Left hindlimb (tissue), 1 donor: ENCODE measurements around the gene BDKRB1.

Experiments
- DNase-seq: peaks from one replicate; pipeline ENCODE4 v3.0.0-alpha.2; 2018

The BDKRB1 gene

DNA sequence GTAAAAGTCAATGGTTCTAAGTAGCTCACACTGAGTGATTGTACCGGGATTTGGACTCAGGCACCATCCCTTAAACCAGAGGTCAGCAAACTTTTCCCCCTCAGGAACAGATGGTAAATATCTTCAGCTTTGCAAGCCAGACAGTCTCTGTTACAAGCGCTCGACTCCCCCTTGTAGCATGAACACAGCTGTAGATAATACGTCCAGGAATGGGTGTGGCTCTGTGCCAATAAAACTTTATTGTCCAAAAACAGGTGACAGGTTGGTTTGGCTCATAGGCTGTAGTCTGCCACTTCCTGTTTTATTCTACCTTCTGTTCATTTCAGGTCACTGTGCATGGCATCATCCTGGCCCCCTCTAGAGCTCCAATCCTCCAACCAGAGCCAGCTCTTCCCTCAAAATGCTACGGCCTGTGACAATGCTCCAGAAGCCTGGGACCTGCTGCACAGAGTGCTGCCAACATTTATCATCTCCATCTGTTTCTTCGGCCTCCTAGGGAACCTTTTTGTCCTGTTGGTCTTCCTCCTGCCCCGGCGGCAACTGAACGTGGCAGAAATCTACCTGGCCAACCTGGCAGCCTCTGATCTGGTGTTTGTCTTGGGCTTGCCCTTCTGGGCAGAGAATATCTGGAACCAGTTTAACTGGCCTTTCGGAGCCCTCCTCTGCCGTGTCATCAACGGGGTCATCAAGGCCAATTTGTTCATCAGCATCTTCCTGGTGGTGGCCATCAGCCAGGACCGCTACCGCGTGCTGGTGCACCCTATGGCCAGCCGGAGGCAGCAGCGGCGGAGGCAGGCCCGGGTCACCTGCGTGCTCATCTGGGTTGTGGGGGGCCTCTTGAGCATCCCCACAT is 7.6 kb downstream of the BDKRB1 start:
- no peak for DNase-seq

DNA sequence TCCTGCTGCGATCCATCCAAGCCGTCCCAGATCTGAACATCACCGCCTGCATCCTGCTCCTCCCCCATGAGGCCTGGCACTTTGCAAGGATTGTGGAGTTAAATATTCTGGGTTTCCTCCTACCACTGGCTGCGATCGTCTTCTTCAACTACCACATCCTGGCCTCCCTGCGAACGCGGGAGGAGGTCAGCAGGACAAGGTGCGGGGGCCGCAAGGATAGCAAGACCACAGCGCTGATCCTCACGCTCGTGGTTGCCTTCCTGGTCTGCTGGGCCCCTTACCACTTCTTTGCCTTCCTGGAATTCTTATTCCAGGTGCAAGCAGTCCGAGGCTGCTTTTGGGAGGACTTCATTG is 8.2 kb downstream of the BDKRB1 start:
- no peak for DNase-seq

DNA sequence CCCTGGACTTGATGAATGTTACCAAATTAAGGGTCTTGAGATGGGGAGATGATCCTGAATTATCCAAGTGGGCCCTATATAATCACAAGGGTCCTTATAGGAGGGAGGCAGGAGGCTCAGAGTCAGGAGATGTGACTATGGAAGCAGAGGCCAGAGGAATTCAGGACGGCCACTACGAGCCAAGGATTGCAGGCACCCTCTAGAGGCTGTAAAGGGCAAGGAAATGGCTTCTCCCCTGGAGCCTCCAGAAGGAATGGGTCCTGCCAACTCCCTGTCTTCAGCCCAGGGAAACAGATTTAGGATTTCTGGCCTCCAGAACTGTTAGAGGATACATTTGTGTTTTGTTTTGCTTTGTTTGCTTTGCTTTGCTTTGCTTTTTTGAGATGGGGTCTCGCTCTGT is 8.8 kb downstream of the BDKRB1 start:
- DNase-seq: no peak

DNA sequence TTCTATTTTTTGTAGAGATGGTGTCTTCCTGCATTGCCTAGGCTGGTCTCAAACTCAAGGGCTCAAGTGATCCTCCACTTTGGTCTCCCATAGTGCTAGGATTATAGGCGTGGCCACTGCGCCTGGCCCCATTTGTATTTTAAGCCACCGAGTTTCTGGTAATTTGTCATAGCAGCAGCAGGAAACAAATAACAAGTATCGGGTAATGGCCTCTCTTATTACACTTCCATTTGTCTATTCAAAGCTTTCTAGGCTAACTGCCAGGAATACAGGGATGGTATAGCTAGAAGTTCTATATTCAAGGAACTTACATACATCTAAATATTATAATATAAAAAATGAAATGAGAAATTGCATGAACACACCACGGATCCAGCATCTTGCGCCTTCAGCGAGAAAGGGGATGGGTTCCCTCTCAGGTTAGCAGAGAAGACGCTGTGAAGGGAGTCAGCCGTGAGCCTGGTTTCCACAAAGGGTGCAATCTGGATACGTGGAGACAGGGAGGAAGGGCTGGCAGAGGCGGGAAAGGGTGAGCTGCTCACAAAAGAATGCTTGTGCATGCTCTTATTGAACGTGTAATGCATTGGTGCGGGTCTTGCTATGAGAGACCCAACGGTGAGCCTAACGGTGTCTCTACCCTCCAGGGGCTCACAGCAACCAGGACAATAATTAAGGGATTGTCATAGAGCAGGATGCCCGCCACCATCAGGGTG is 9.5 kb downstream of the BDKRB1 start:
- DNase-seq: no peak

DNA sequence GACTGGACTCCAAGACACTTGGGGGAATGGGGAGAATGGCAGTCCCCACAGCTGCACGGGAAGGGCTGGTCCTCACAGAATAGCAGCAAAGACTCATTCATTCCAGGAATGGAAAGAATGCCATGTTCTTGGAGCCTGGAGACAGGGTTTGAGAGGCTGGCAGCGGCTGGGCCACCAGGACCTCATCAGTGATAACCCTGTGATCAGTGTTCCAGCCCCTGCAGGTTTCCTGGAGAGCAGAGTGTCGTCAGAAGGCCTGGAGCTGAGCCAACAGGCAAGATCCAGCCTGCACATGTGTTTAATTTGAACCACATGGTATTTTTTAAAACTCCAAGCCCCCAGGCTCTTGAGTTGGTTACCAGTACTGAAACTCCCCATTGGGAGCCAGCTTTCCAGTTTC is 11.3 kb downstream of the BDKRB1 start:
- peak; percentile 68 for DNase-seq

DNA sequence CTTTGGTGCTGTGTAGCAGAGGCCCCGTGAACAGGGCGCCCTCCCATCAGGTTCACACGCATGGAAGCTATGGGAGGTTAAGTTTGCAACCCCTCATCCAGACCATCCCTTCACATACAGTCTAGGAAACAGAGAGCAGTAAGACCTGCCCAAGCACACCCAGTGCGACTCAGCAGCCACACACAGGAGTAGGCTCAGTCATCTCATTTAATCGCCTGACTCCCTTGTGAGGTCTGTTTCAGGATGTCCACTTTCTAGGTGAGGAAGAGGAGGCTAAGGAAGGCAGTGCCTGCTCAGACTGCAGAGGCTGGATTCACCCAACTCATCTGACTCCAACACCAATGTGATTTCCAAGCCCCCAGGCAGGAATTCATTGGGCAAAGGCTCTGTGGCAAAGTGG is 11.9 kb downstream of the BDKRB1 start:
- no peak for DNase-seq

DNA sequence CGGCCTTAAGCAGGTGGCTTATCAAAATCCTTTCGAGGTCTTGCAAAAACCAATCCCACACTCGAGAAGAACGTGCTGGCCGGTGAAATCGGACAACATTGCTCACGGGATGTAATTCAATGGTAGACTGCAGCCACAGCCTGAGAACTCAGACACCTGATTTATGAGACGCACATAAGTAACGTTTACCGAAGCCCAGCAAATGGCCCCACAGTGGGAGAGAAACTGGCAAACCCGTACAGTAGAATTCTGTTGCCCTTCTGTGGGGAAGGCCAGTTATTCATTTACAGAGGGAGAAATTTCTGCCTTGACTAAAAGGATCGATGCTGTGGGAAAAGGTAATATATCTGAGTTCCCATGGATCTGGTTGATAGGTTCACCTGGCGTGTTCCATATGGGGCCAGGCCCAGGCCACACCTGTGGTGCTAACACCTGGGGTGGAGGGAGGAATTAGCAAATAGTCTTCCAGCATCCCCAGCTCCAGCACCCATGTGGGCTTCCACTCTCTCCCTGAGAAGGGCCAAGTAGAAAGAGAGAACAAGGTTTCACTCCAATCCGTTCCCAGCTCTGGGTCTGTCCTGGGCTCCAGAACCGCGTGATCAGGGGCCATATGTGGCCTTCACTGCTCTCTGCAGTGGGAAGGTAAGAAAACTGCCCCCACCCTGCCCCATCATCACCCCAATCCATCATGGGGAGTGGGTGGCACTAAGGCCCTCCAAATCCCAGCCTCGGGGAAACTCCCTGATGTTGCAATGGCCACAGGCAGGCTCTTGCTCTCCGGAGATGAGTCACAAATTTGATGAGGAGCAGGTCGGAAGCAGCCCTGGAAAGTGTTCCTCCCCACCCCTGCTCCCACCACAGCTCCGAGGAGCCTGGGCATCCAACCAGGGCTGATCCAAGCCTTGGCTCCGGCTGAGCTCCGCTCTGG is 12.7 kb downstream of the BDKRB1 start:
- DNase-seq: peak; percentile 55

DNA sequence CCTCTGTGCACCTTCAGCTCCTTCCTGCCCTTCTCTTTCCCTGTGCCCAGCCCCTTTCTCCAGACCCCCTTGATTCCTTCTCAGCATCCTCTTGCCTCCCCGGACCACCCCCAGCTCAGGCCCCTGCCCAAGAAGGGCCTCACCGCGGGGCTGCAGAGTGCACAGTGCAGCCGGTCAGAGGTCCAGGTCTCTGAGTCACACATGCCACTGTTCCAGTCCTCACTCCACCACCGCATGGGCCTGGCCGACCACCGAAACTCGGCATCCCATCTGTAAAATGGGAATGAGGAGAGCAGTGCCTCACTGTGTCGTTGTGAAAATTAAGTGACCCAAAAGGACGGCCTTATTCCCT is 13.3 kb downstream of the BDKRB1 start:
- no peak for DNase-seq

DNA sequence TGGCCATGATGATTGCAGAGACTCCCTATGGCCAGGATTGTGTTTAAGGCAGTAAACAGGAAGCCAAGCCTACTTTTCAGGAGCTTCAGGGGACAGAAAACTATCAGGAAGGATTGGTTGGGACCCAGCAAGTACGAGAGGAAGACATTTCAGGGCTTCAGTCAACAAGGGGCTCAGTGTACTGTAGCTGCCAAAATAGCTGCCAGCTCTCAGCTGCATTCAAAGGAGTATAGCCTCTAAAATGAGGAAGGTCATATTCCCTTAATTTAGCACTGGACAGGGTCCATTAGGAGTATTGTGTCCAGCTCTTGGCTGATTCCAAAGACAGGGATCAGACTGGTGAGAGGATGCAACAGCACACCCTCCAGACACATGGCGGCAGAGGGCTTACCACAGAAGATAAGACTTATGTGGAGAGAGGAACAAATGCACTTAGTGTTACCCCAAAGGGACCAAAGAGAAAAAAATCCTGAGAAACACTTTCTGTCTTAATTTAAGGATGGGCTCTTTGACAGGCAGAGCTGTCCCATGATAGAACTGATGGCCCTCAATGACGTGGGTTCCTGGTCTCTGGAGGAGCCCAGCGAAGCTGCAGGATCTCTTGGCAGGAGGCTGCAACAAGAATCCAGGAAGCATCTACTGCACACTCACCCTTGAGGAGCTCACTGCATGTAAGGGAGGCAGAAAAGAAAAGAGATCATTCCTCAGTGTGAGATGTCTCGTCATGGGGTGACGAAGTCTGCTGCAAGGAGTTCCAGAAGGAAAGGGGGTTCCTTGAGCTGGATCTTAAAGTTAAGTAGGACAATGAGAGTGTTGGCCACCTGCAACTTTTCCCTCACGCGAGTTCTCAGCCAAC is 14.8 kb downstream of the BDKRB1 start:
- no peak for DNase-seq

DNA sequence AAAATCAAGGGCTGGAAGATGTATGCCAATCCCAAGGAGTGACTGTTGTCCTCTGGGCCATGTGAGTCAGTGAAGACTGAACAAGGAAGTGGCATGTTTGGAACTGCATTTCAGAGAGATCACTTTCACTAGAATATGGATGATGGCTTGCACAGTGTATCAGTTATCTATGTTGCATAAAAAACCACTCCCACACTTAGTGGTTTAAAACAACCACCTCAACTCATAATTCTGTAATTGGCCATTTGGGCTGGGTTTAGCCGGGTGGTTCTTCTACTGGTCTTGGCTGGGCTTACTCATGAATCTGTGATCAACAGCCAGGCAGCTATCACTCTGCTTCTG is 15.4 kb downstream of the BDKRB1 start:
- no peak for DNase-seq

DNA sequence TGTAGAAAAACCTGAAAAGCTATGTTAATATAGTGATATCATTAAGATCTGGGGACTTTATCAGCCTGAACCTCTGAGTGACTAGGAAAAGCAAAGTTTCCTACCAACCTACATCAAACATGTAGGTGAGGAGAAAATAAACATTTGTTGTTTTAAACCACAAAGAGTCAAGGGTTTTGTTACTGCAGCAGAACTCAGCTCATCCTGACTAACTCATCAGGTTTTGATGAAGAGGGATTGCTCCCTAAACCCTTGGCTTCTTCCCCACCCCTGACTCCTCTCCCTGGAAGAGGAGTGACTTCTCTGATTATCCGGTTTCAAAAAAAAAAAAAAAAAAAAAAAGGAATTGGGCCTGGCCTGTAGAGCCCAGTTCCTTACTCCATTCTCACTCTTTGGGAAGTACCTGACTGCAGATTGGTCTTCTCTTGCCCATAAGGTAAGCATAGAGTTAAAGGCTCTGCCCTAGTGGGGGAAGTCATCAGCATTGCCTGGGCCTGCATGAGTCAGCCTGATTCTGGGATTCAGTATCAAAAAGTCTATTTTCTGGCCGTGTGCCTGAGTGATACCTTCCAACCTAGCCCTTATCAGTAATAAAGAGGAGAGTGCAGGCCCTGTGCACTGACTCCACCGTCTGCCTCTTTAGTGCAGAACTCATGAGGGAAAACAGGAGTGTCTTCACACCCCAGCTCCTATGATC is 16.9 kb downstream of the BDKRB1 start:
- no peak for DNase-seq

DNA sequence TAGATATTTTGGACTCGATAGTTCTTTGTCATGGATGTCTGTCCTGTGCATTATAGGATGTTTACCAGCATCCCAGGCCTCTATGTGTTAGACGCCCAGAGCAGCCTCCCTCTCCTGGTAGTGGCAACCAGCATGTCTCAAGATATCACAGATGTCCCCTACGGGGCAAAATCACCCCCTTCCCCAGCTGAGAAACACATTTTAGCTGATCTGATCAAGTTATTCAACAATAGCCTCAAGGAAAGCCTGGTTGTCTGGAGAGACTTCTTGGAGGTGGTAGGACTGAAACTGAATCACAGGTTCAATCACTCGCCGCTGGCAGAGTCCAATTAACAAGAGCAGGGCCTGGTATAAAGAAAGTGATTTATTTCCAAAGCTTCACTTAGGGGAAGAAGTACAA is 17.6 kb downstream of the BDKRB1 start:
- DNase-seq: no peak

DNA sequence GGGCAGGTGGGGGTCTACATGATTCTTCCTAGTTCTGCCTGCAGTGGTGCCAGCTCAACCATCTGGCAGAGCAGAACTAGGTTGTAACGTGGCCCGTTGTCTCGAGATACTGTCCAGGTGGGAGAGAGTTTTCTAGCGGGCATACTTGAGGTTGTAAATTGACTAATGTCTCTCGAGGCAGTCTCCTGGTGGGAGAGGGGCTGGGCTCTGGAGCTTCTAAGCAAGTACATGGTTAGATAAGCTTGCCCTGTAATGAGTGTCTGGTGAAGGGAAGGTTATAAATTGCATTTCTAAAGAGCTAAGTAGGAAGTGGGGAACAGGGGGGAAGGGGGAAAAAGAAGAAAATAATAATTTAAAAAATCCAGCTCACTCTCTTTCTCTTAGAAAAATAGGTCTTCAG is 18.1 kb downstream of the BDKRB1 start:
- no peak for DNase-seq

DNA sequence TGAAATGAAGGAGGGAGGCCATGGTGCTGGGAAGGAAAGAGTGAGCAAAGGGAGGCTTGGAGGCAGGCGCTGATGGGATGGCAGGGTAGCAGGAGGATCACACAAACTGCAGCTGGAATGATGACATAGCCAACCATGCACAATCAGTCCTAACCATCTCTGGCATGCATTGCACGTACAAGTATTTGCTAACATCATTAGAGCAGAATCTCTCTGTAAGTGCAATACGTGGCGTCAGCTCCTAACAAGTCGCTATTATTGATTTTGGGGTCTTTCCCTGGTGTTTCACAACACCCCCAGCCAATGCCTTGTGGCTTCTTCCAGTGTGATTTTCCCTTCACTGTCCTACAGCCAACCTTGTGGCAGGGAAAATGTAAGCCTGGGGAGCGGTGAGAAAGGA is 18.5 kb downstream of the BDKRB1 start:
- no peak for DNase-seq

DNA sequence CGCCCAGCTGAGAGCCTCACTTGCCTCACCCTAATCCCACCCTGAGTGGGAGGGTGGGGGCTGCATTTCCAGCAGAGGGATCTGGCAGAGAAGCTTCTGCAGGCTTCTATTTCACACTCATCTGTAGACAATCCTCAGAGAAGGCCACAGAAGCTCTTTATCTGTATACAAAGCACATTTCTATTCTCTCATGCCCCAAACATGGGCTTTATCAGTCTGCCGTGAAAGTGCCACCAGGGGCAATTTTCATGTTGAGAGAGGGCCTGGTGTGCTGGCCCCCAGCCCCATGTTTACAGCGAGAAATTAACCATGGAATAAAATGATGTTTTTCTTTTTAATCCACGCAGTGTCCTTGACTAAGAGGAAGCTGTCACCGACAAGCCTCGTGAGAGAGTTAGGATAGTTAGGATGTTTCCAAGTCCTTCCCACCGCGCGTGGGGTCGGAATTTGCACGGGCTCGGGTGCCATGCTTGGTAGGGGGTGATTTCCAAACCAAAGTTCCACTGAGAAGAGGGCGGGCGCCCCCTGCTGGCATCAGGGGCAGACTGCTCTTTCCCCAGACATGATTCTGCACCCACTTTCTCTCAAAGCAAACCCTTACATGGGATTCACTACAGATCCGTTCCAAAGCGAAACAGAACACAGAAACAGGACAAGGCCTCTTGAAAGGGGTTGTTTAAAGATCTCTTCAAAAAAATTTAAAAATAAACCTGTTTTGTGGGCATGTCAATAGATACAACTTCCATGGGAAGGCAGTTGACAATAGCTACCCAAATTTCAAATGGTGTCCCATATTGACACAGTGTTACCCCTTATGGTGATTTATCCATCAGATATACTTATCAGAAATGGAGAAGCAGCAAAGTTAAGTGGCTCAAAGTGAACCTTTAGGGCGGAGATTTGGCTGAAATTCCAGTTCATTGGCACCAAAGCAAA is 19.4 kb downstream of the BDKRB1 start:
- DNase-seq: peak; percentile 80

DNA sequence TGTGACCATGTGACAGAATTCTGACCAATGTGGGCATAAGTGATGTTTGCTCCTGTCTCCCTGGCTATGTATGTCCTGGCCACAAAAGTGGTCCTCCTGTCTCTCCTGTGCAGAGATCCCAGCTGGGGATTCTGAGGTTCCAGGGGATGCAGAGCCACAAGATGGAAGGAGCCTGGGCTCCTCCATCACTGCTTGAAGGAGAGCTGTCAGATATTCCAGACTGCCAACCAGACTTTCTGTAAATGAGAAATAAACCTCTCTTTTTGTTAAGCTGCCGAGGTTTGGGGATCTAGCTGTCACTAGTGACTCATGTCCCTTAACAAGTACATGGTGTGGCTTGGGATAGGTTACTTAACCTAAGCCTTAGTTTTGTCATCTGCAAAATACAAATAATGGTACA is 21.9 kb downstream of the BDKRB1 start:
- no peak for DNase-seq

DNA sequence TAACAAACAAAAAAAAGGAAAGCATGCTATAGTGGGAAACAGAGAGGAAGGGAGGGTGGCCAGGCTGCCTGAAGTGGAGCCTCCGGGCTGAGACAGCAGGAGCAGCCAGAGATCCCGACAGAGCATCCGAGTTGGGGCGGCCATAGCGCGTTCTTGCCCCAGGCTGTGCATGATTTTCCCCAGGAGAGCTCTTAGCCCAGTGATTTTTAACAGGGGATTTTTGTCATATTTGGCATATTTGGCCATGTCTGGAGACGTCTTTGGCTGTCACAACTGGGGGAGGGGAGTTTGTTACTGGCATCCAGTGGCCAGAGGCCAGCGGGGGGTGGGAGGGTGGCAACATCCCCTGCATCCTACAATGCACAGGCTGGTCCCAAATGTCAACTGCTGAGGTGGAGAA is 23.6 kb downstream of the BDKRB1 start:
- no peak for DNase-seq

DNA sequence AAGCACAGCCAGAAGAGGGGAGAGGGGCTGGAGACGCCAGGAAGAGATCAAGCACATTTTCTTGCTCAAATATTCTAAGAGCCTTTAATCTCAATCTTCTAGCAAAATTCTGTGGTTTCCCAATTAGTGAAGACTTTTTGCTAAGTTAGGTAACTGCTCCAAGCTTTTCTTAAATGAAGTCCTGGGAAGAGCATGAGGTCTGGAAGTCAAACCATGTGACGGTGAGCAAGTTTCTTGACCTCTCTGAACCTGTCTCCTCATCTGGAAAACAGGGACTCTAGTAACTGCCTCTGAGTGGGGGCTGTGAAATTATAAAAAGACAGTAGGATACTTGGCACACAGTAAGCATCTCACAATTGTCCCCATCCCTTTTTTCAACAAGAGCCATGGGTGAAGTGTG is 24.1 kb downstream of the BDKRB1 start:
- no peak for DNase-seq

DNA sequence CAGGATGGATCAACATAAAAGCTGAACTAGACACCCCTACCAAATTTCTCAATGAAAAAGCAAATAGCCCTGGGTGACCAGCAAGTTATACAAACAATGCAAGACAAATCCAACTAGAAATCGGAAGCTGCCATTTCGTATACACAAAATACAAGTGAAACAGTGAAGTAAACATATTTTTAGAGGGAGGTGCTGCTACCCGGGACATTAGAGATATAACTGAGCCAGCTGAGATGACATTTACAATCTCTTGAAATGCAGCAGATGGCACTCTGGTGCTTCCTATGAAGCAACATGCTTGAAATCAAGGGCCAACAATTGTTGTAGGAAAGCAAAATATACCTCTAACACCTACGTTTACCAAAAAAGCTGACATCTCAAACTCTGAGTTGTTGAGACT is 25.5 kb downstream of the BDKRB1 start:
- DNase-seq: no peak

DNA sequence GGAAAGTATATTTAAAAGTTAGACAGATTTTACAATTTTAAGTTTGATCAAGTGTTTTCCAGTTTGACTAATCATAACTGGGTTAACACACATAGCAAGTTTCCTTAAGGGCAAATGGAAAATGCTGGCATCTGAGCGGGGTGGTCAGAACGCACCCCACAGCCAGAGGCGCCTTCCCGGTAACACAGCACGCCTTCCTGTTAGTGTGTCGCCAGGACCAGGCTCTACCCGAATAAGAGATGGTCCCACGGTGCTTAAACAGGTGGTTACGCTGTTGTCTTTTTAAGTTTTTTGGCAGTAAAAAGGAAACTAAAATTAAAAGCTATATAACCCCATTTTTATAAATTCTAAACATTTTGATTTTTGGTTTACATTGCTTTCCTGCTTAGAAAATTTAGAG is 28.0 kb downstream of the BDKRB1 start:
- DNase-seq: no peak

DNA sequence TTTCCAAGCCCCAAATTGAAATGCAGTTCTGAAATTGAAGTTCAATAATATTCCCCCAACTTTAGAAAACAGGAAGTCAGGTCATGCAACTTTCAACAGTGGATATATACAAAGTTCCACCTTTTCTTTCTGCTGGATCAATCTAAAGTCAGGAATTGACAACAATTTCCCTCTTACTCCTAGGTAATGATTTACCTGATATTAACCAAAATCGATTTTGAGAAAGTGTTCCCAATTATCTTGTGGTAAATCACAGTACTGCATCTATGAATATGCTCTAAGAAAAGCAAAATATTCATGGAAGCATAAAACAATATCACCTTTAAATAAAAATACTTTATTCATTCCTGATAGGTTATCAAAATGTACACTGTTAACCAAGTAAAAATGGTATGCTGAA is 28.4 kb downstream of the BDKRB1 start:
- no peak for DNase-seq
